ENCODE measurements around the gene DYRK2.

GRCh38 chr12:67694306-67694900 lies 45.9 kb downstream of the DYRK2 start:
- TF ChIP-seq, protein P1, sequence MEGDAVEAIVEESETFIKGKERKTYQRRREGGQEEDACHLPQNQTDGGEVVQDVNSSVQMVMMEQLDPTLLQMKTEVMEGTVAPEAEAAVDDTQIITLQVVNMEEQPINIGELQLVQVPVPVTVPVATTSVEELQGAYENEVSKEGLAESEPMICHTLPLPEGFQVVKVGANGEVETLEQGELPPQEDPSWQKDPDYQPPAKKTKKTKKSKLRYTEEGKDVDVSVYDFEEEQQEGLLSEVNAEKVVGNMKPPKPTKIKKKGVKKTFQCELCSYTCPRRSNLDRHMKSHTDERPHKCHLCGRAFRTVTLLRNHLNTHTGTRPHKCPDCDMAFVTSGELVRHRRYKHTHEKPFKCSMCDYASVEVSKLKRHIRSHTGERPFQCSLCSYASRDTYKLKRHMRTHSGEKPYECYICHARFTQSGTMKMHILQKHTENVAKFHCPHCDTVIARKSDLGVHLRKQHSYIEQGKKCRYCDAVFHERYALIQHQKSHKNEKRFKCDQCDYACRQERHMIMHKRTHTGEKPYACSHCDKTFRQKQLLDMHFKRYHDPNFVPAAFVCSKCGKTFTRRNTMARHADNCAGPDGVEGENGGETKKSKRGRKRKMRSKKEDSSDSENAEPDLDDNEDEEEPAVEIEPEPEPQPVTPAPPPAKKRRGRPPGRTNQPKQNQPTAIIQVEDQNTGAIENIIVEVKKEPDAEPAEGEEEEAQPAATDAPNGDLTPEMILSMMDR (IDR thresholded peaks at IDR 0.05; ENCODE audit: insufficient read depth, low read length, poor library complexity, severe bottlenecking) = no peak
- no peak for TF ChIP-seq EZH2phosphoT487 (conservative IDR thresholded peaks at IDR 0.05; ENCODE audit: low read length)

Data from SU-DHL-6 (cell line).